Forelimb muscle (tissue), 1 donor: Measurements from ENCODE around the gene S1PR4. TPM values are rescaled to one million over a fixed set of nuclear protein-coding genes. Genes with fewer than 3 reads are reported as not detected.

Experiments used
- DNase-seq: peaks from one replicate; pipeline ENCODE4 v3.0.0-alpha.2; 2013; ENCODE audit warnings: low read depth
- polyA plus RNA-seq: library from polyadenylated mRNA; unstranded; fragments of 120-200 nt; gene quantifications from one replicate; pipeline ENCODE4 v1.2.1, GENCODE V29; 2013; ENCODE audit not compliant: insufficient read length

Gene S1PR4, protein sequence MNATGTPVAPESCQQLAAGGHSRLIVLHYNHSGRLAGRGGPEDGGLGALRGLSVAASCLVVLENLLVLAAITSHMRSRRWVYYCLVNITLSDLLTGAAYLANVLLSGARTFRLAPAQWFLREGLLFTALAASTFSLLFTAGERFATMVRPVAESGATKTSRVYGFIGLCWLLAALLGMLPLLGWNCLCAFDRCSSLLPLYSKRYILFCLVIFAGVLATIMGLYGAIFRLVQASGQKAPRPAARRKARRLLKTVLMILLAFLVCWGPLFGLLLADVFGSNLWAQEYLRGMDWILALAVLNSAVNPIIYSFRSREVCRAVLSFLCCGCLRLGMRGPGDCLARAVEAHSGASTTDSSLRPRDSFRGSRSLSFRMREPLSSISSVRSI
- 0.56 TPM for polyA plus RNA-seq

DNA sequence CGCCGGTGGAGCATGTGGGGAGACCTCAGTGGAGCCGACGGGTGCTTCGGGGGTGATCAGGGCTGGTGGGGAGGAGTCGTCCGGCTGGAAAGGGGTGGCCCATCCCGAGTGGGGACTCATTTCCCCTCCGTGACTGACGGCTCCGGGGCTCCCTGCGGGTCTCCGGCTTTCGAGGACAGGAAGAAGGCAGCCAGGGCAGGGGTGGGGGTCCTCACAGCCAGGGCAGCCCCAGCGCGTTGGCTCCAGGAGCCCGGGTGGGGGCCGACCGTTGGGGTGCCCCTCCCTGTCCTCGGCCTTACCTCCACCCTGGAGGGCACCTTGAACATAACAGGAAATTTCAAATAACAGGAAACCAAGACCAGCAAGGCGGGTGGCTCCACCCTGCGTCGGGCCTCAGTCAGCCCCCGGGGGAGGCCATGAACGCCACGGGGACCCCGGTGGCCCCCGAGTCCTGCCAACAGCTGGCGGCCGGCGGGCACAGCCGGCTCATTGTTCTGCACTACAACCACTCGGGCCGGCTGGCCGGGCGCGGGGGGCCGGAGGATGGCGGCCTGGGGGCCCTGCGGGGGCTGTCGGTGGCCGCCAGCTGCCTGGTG lies at the start of gene S1PR4:
Gene S1PR4 (plus strand): TSS at position 393 of the 596 bp plus-strand sequence. CDS start 24 bp downstream, at position 417.
- no peak for DNase-seq

DNA sequence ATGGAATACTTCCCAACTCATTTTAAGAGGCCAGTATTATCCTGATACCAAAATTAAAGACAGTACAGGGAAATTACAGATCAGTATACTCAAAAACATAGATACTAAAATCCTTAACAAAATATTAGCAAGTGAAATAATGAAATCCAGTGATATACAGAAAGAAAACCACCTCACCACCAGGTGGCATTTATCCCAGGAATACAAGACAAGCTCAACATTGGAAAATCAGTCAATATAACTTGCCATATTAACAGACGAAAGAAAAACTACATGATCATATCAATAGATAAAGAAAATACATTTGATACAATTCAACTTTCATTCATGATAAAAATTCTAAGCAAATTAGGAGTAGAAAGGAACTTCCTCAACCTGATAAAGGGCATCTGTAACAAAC lies 49.5 kb upstream of the S1PR4 start:
- no peak for DNase-seq

DNA sequence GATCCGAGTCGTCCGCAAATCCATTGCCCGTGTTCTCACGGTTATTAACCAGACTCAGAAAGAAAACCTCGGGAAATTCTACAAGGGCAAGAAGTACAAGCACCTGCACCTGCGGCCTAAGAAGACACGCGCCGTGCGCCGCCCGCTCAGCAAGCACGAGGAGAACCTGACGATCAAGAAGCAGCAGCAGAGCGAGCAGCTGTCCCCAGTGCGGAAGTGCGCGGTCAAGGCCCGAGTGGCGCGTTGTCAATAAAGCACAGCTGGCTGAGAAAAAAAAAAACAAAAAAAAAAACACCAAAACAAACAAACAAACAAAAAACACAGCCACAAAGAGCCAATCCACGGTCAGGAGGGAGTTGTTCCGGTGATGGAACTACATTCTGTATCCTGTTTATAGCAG lies 47.4 kb upstream of the S1PR4 start:
- DNase-seq = no peak

DNA sequence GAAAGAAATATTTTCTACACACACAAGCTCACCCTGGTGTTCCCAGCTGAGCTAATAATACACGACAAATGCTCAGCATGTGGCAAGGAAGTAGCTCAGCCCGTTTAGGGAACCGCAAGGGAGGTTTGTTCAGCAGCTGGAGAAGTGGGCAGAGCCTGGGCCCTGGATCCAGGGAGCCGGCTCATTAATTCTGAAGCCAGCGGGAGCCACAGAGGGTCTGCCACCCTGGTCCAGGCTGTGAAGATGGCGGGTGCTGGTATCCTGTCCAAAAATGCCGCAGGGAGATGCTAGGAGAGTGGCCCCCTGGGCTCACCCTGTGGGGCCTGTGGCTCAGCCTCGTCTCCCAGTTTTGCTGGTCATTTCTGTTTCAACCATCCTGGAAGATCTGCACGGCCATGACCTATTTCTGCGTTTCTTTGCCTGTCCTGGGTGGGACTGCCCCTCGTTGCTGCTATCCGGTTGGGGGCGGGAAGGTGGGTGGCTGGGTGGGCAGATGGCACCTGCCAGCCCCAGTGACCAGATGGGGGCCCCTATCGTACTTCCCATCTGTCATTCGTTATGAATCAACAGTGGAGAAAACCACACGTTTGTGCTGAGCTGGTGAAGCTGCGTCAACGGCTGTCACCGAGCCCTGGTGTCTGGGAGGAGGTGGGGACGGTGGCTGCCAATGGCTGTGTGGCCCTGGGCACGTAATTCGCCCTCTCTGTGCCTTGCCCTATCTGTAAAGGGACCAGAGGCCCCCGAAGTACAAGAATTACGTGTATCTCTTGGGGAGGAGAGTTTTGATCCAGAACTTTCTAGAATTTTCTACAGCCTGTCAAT lies 45.4 kb upstream of the S1PR4 start:
- no peak for DNase-seq

DNA sequence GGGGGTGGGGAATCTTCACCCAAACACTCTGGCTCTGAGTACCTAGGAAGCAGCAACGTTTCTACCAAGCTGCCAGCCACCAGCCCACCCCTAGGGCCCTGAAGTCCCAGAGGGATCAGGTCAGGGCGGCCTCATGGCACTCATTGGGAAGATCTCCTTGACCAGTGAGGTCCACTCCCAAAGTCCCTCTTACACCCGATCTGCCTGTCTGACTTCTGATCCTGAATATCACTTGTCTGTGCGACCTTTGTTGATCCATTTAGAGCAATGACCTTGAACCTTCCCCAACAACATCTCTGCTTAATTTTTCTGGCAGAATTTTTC lies 44.8 kb upstream of the S1PR4 start:
- DNase-seq = no peak

DNA sequence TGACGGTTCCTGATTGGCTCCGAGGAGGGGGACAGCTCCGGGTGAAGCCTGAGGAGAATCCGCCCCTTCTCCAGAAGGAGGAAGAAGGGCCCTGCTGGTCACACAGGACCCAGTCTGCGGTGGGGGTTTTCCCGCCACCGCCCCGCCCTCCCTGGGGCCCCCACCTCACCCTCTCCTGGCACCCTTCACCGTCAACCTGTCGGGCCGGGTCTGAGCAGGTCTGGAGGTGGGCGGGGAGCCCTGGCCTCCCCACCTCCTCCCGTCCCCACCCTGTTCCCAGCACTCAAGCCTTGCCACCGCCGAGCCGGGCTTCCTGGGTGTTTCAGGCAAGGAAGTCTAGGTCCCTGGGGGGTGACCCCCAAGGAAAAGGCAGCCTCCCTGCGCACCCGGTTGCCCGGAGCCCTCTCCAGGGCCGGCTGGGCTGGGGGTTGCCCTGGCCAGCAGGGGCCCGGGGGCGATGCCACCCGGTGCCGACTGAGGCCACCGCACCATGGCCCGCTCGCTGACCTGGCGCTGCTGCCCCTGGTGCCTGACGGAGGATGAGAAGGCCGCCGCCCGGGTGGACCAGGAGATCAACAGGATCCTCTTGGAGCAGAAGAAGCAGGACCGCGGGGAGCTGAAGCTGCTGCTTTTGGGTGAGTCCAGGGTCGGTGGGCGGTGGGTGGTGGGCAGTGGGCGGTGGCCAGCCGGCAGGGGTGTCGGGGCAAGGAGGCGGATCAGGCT lies 42.4 kb upstream of the S1PR4 start, which contains the start of gene GNA15:
Gene GNA15 (plus strand): TSS at position 73 of the 723 bp plus-strand sequence. CDS start 418 bp downstream, at position 491.
- DNase-seq = no peak

DNA sequence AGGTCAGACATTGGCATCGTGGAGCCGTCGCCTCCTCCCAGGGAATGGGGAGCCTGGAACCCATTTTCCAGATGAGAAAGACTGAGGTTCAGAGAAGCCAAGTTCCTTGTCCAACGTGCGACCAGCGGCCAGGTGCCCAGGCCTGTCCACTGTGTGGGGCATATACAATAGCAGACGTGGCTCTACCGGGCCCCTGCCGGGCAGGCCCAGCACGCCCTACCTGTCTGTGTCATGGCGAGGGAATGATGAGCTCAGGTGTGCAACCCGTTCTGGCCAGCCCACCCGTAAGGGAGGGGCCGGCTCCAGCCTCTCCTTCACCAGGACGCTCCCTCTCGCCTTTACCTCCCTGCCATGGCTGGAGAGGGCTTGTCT lies 41.9 kb upstream of the S1PR4 start:
- DNase-seq = no peak

DNA sequence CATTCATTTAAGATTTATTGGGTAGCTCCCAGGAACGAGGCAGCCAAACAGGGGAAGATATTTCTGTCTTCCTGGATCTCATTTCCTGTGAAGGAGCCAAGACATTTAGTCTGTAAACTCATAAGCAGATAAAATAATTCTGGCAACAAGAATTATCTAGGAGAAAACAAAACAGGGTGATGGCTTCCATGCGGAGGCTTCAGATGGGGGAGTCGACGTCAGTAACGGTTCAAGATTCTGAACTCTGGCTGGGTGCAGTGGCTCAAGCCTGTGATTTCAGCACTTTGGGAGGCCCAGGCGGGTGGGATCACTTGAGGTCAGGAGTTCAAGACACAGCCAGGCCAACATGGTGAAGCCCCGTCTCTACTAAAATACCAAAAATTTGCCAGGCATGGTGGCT lies 41.5 kb upstream of the S1PR4 start:
- DNase-seq = no peak

DNA sequence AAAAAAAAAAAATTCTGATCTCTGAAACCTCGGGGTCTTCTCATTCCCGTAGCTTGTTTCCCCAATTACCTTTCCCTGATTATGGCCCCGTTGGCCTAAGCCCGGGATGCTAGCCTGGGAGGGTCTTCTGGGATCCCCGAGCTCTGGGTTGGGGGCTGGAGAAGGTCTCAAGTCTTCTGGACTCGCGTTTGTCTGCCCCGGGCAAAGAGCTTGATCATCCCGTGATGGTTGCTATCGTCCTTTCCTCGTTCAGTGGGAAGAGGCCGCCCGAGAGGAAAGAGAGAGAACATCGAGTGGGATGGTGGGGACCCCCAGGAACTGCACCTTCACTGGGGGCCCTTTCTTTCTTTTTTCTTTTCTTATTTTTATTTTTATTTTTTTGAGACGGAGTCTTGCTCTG lies 40.3 kb upstream of the S1PR4 start:
- no peak for DNase-seq

DNA sequence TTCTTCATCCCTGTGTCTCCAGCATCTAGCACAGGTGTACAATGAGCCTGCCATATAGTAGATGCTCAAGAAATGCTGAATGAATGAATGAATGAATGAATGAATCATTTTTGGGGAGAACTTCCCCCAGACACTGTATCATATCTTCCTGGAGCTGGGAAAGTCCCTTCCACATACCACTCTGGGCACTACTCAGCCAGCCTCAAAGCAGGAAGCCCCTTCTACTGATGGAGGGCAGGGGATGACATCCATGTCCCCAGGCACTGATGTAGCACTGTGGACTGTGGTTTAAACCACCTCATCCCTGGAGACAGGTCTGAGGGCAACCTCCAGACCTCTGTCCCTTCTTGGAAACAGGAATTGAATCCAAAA lies 37.9 kb upstream of the S1PR4 start:
- no peak for DNase-seq

DNA sequence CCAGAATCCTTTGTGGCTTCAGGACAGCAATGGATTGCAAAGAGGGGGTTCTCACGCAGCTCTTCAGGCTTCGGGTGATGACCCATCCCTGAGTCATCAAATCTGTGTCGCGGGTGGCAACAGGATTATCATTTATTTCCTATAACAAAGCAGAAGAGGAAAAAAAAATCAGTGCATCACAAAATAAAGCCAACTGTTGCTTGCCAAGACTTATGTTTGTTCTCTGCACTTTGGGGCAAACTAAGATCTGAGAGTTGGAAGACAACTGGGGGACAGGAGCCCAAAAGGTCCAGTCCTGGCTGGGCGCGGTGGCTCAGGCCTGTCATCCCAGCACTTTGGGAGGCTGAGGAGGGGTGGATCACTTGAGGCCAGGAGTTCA lies 36.3 kb upstream of the S1PR4 start:
- DNase-seq = no peak

DNA sequence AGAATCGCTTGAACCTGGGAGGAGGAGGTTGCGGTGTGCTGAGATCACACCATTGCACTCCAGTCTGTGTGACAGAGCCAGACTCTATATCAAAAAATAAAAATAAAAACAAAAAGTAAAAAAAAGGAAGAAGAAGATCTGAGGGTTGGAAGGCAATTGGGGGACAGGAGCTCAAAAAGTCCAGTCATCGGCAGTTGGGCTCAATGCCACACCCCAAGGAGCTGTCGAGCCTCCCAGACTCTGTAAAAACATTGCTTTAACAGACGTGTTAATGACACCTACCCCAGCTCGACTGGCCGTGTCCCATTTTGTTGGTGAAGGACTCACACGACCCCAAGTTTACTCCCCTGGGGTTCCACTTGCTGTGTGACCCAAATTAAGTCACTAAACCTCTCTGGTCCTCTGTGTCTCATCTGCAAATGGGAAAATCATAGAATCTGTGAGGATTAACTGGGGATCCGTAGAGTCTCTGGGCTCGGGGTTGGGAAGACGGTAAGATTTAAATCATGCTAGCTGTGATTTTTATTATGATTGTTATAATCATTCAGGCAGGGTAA lies 35.7 kb upstream of the S1PR4 start:
- DNase-seq = no peak

DNA sequence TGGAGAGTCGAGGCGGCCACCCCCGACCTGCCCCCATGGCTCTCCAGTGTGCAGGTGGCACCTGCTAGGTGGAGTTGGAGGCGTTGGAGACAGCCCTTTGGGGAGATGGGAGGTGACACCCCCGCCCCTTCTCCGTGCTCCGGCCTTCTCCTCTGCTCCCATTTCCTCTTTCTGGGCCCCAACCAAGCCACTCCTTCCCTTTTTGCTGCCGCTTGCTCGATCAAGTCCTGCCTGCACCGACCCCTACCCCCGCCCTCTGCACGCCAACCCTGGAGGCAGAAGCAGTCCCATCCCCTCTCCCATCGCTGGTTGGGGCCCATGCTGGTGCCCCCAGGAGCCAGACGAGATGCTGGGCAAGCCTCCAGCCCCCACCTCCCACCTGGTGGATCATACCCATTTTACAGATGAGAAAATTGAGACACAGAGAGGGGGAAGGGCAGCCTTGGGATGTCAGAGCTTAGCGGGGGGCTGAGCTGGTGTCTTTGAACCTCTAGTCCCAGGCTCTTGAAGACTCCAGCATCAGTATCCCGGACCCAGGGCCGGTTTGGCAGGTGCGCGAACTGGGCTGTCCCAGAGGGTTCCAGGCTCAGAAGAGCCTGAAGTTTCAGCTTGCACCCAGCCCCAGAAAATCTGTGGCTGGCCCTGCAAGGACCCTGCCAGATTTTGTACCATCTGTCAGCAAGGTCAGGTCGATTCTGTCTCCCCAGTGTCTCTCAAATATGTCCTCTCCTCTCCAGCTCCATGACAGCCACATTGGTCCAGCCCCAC lies 32.5 kb upstream of the S1PR4 start:
- no peak for DNase-seq

DNA sequence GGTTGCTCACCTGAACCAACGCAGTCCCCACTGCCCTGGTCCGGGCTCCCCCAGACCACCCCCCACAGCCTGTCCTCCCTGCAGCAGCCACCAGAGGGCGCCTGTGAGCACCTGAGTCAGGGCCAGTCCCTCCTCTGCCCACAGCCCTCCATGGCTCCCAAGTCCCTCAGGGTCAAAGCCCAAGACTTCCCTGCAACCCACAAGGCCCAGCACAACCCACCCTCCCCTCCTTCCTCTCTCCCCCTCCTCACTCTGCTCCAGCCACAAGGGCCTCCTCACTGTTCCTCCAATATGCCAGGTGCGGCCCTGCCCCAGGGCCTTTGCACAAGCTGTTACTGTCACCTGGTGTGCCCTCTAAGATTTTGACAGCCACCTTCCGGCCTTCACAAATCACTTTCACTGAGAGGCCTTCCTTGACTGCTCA lies 31.9 kb upstream of the S1PR4 start:
- DNase-seq = no peak

DNA sequence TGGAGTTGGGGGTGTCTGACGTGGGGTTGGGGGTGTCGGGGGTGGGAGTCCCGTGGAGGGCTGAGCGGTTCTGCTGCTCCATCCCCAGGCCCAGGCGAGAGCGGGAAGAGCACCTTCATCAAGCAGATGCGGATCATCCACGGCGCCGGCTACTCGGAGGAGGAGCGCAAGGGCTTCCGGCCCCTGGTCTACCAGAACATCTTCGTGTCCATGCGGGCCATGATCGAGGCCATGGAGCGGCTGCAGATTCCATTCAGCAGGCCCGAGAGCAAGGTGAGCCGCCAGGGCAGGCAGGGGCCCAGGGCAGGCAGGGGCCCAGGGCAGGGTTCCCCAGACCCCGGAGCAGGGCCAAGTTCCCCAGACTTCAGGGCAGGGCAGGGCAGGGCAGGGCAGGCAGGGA lies 30.1 kb upstream of the S1PR4 start:
- no peak for DNase-seq

DNA sequence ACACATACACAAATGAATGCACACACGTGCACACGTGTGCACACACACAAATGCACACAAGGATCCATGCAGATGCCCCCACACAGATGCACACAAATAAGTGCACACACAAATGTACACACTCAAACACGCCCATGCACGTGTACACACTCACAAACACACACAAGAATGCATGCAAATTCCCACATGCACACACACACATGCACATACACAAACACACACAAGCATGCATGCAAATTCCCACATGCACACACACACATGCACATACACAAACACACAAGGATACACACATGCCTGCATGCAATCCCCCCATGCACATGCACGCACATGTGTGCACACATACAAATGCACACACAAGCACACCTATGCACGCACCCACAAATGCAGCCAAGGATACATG lies 29.5 kb upstream of the S1PR4 start:
- no peak for DNase-seq

DNA sequence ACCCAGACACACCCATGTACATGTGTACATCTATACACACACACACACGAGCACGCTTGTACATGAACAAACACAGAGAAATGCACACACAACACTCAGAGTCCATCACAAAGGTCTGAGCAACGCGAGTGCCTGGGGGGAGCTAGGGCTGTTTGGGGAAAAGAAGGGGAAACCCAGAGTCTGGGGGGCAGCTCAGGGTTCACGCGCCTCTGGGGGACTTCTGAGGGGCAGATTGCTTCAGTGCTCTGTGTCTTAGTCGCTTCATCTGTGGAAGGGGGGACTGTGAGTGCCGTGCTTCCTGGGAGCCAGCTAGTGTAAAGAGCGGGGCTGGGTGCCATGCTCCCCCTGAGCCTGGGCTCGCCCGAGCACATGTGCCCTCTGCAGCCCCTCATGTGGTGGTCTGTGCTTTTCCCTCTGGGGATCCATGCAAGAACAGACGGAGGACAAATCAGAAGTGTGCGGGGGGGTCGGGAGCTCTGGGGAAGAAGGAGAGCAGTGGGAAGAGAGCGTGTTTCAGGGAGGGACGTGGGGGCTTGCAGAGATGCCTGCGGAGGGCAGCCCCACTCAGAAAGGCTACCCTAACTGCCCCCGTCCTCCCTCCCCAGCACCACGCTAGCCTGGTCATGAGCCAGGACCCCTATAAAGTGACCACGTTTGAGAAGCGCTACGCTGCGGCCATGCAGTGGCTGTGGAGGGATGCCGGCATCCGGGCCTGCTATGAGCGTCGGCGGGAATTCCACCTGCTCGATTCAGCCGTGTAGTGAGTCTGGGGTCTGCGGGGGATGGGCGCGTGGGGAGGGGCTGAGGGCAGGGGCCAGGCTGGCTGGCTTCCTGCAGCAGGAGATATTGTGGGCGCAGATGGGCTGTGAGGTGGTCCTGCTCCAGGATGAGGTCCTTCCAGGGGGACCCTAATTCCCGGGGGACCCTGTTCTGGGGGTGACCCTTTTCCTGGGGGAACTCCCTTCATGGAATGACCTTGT lies 28.8 kb upstream of the S1PR4 start:
- no peak for DNase-seq

DNA sequence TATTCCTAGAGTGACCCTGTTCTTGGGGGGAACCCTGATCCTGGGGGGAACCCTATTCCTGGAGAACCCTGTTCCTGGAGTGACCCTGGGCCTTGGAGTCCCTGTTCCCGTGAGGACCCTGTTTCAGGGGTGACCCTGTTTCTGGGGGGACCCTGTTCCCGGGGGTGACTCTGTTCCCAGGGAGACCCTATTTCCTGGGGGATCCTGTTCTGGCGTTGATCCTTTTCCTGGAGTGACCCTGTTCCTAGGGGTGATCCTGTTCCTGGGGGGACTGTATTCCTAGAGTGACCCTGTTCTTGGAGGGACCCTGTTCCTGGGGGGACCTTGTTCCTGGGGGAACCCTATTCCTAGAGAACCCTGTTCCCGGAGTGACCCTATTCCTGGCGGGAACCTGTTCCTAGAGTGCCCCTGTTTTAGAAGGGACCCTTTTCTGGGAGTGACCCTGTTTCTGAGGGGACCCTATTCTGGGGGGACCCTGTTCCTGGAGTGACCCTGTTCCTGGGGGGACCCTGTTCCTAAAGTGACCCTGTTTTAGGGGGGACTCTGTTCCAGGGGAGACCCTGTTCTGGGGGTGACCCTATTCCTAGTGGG lies 27.7 kb upstream of the S1PR4 start:
- no peak for DNase-seq
